HTERT RPE-1 (cell line): ENCODE measurements around the gene CCDC50.

Source experiments
- in situ Hi-C: fragments of 300-500 bp; cut with MboI; formaldehyde crosslinking; loops from 4 replicates; pipeline ENCODE4 v1.14.3; 2020; ENCODE audit warnings: low sequenced_read_pairs

CCDC50 gene

GRCh38 chr3:191316876-191317603 lies 12.2 kb upstream of the CCDC50 start:
- in situ Hi-C loops: no loop called here

- in situ Hi-C loops: no loop called here
These were observed 8.9 kb upstream of the CCDC50 start for GRCh38 chr3:191320316-191320715.

GRCh38 chr3:191321019-191321767 lies 8.0 kb upstream of the CCDC50 start:
- in situ Hi-C loops: no loop called here

- in situ Hi-C loops: no loop called here
These were observed 4.3 kb upstream of the CCDC50 start for GRCh38 chr3:191324936-191325335.

- in situ Hi-C loops: no loop called here
These were observed 1.7 kb upstream of the CCDC50 start for GRCh38 chr3:191327526-191327925.

- in situ Hi-C loops: no loop called here
These were observed 722 bp upstream of the CCDC50 start for GRCh38 chr3:191328383-191328961.

- in situ Hi-C loops: no loop called here
These were observed 698 bp downstream of the CCDC50 start, which contains the start of gene UTS2B for GRCh38 chr3:191329654-191330529. TSS of gene UTS2B (minus strand) at chr3:191330526. CDS start at chr3:191282189, 48,337 bp downstream.

GRCh38 chr3:191330530-191331048 lies 1.4 kb downstream of the CCDC50 start:
- in situ Hi-C loops: no loop called here

- in situ Hi-C loops: no loop called here
These were observed 2.2 kb downstream of the CCDC50 start for GRCh38 chr3:191331388-191331787.

- in situ Hi-C loops: no loop called here
These were observed 4.2 kb downstream of the CCDC50 start for GRCh38 chr3:191333298-191333880.

GRCh38 chr3:191334346-191334893 lies 5.2 kb downstream of the CCDC50 start:
- in situ Hi-C loops: no loop called here

- in situ Hi-C loops: no loop called here
These were observed 7.6 kb downstream of the CCDC50 start for GRCh38 chr3:191336833-191337232.

GRCh38 chr3:191338177-191338488 lies 8.9 kb downstream of the CCDC50 start:
- in situ Hi-C loops: no loop called here

GRCh38 chr3:191339316-191339917 lies 10.2 kb downstream of the CCDC50 start:
- in situ Hi-C loops: no loop called here

- in situ Hi-C loops: no loop called here
These were observed 11.2 kb downstream of the CCDC50 start for GRCh38 chr3:191340351-191340750.

GRCh38 chr3:191340966-191341365 lies 11.8 kb downstream of the CCDC50 start:
- in situ Hi-C loops: no loop called here

- in situ Hi-C loops: no loop called here
These were observed 12.8 kb downstream of the CCDC50 start for GRCh38 chr3:191342006-191342405.

- in situ Hi-C loops: no loop called here
These were observed 13.2 kb downstream of the CCDC50 start for GRCh38 chr3:191342411-191342810.

GRCh38 chr3:191343115-191343514 lies 13.9 kb downstream of the CCDC50 start:
- in situ Hi-C loops: no loop called here

GRCh38 chr3:191343913-191344312 lies 14.7 kb downstream of the CCDC50 start:
- in situ Hi-C loops: no loop called here
